SJSA1 (cell line): ENCODE results near the gene SENP6. TPM values are rescaled to one million over a fixed set of nuclear protein-coding genes. Genes with fewer than 3 reads are reported as not detected.
A peak's percentile ranks its signal among the peaks of the same experiment; 100 is the strongest.

Experiments
- DNase-seq, 2 experiments: peaks; one replicate each; pipeline ENCODE4 v3.0.0-alpha.2; 2015 to 2020; ENCODE audit warnings: low spot score in 2 of 2, low read depth in 1 of 2
- H3K27ac ChIP-seq: fragments of 250-450 bp; sonication (Bioruptor Pico); 2 replicates; pipeline ENCODE4 v1.5.1; 2020; ENCODE audit warnings: mild to moderate bottlenecking, moderate library complexity
- H3K27me3 ChIP-seq: fragments of 250-450 bp; sonication (Bioruptor Pico); replicated peaks from 2 replicates; pipeline ENCODE4 v1.5.1; 2020; ENCODE audit warnings: mild to moderate bottlenecking, moderate library complexity
- H3K36me3 ChIP-seq: fragments of 250-450 bp; sonication (Bioruptor Pico); 2 replicates; pipeline ENCODE4 v1.5.1; 2020; ENCODE audit warnings: mild to moderate bottlenecking
- H3K4me1 ChIP-seq: fragments of 250-450 bp; sonication (Bioruptor Pico); replicated peaks from 2 replicates; pipeline ENCODE4 v1.6.1; 2021; ENCODE audit warnings: mild to moderate bottlenecking
- H3K4me3 ChIP-seq: fragments of 250-450 bp; sonication (Bioruptor Pico); 2 replicates; pipeline ENCODE4 v1.5.1; 2020; ENCODE audit warnings: mild to moderate bottlenecking
- H3K9me3 ChIP-seq: fragments of 250-450 bp; sonication (Bioruptor Pico); replicated peaks from 2 replicates; pipeline ENCODE4 v1.5.1; 2020; ENCODE audit warnings: mild to moderate bottlenecking
- total RNA-seq: library from RNA; depleted of rRNA; stranded (reverse); fragments of >200 nt; shearing (Covaris generic); gene quantifications from 2 replicates; pipeline ENCODE4 v1.2.3, GENCODE V29; 2014; rRNA removed

Gene SENP6
- total RNA-seq, 1 experiment from 2014 or later: 67.7 TPM

DNA sequence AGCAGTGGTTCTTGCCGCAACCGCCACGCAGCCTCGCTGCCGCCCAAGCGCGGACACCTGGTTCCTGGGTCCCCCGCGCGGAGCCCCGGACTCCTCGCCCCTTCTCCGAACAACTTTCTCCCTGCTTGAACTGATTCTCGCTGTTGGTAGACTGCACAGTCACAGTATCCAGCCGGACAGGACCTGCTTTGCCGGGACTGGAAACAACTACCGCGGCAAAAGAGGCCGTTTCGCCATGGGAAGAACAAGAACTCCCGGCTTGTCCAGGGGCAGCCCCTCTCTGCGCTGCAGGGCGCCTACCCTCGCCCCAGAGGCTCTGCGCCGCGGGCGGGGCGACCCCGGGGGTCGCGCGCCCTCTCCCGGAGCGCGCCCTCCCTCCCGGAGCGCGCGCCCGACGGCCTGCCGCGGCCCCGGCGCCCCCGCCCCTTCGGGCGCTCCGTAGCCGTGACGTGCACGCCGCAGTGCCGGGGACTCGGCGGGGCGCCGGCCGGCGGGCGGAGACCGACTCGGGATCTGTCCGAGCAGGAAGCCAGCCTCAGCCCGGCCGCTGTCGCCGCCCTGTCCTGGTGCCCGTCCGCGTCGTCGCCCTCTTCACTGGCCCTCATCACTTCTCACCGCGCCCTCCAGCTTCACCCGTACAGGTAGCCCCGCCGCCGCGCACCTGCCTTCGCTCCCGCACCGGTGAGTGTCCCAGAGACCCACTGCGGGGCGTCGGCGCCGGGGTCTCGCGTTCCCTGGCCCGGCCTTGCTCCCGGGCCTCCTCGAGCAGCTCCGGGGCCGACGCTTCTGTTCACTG is 147.3 kb downstream of the SENP6 start, which contains the start of gene MYO6:
TSS of gene MYO6 (plus strand) at position 497 of the 796 bp plus-strand sequence. CDS start 68,309 bp downstream, outside the sequence.
- H3K36me3 ChIP-seq: peaks cover 8% of the 10 kb centered on the region
- H3K27me3 ChIP-seq: no peaks in the 10 kb centered on the region
- peak within 1 kb of the TSS; percentile 96 for H3K4me3 ChIP-seq
- DNase-seq: peak; percentile 60 to 67
- peaks cover 30% of the 10 kb centered on the region for H3K4me1 ChIP-seq
- peak within 1 kb of the TSS; percentile 70 for H3K27ac ChIP-seq
- no peaks in the 10 kb centered on the region for H3K9me3 ChIP-seq

DNA sequence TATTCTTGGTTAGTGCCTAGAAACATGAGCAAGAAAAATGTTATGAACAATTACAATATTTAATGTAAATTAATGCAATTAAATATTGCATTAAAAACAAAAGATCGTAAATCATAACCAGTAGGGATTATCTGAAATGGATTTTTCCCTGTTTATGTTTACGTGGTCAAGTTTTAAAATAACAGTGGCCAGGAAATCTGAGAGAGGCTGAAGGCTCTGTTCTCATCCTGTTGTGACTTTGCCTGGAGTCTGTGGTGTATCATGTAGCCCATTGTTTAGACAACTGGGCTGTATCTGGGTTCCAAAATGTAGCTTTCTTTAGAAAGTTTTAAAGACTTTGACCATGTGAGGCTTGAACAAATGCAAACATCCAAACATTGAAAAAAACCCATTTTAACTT is 149.8 kb downstream of the SENP6 start:
- no peaks in the 10 kb centered on the region for H3K9me3 ChIP-seq
- peak in 1 of 2 experiments; percentile 34 for DNase-seq
- no peak overlapping the region for H3K4me3 ChIP-seq
- peaks cover 34% of the 10 kb centered on the region for H3K4me1 ChIP-seq
- no peak overlapping the region for H3K27ac ChIP-seq
- H3K27me3 ChIP-seq: no peaks in the 10 kb centered on the region
- H3K36me3 ChIP-seq: peaks cover 8% of the 10 kb centered on the region

DNA sequence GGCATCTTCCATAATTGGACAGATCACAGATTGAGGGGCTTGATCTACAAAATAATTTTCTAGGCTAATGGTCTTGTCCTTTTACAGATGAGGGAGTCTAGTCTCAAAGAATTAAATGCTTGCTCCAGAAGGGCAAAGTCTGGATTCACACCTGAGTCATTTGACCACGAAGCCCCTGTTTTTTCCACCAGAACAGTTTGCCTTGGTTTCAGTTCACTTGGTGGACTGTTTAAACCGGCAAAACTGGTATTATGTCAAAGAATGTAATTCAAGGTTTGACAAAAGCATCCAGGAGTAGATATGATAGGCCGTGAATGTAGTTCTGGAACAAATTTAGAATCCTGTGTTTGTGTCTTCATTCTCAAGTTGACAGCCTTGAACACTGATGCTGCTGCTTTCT is 150.7 kb downstream of the SENP6 start:
- H3K27ac ChIP-seq: no peak overlapping the region
- H3K4me3 ChIP-seq: no peak overlapping the region
- peaks cover 34% of the 10 kb centered on the region for H3K4me1 ChIP-seq
- no peak for DNase-seq
- no peaks in the 10 kb centered on the region for H3K27me3 ChIP-seq
- peaks cover 8% of the 10 kb centered on the region for H3K36me3 ChIP-seq
- H3K9me3 ChIP-seq: no peaks in the 10 kb centered on the region

DNA sequence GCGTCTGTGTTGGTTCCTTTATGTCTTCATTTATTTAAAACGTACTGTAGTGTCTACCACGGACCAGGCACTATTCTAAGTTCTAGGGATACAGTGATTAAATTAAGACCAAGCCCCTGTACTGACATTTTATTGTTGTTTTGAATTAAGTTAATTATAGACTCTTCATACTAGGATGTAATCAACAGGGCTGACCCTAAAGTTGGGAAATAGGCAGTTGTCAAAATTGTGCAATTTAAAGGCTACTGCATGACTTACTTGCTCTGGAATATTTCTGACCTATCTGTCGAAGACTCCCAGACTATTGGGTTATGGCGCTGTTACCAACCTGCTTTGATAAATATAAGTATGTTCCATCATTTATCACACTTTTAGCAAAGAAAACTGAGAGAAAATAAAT is 154.0 kb downstream of the SENP6 start:
- DNase-seq: no peak
- Histone ChIP-seq H3K27ac (no peak overlapping the region), H3K36me3 (no peaks in the 10 kb centered on the region), H3K27me3 (no peaks in the 10 kb centered on the region), H3K4me3 (no peak overlapping the region), H3K9me3 (no peaks in the 10 kb centered on the region), H3K4me1 (peaks cover 20% of the 10 kb centered on the region)

DNA sequence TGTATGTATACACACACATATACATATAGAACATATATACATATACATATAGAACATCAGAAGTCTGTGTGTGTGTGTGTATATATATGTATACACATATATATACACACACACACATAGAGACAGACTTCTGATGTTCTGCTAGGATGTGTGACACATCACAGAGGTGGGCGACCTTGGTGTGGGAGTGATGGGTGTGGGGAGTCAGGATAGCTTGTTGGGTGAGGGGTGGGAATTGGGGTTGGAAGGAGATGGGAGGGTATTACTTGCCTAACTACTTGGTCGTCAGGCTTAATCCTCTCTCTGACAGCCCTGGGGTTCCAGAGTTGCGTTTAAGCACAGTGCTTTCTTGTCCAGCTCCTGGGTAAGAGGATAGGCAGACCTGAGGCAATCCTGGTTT is 155.6 kb downstream of the SENP6 start:
- Histone ChIP-seq H3K9me3 (no peaks in the 10 kb centered on the region), H3K27ac (no peak overlapping the region), H3K4me1 (peaks cover 14% of the 10 kb centered on the region), H3K36me3 (no peaks in the 10 kb centered on the region), H3K4me3 (no peak overlapping the region), H3K27me3 (no peaks in the 10 kb centered on the region)
- no peak for DNase-seq

DNA sequence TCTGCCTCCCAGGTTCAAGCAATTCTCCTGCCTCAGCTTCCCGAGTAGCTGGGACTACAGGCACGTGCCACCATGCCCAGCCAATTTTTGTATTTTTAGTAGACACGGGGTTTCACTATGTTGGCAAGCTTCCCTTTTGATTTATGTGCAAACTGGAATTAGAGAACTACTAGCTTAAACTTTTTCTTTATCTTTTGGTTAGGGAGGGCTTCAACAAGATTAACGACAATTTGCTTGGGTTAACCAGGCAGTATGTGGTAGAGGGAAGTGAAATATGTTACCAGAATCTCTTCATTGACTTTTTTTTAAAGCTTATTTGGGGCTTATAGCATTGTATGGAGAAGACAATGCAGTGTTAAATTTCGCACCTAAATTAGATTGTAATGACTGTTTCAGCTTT is 156.4 kb downstream of the SENP6 start:
- Histone ChIP-seq H3K36me3 (no peaks in the 10 kb centered on the region), H3K4me1 (peaks cover 10% of the 10 kb centered on the region), H3K27ac (no peak overlapping the region), H3K27me3 (no peaks in the 10 kb centered on the region), H3K4me3 (no peak overlapping the region), H3K9me3 (no peaks in the 10 kb centered on the region)
- no peak for DNase-seq

DNA sequence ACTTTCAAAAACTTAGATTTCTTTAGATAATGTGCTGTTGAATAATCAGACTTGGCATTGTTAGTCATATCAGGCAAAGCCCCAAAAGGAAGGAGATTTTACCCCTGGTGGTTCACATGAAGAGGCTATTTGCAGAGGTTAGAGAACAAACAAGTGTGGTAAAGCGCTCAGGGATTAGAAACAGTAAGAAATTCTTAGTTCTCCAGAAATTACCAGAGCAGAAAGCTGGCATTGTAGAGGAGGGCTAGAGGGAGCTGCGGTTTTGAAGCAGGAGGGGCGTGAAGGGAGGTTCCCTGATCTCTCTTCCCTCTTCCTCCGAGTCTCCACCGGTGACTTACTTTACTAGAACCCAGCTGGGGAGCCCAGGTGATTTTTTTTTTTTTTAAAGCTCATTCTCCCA is 157.5 kb downstream of the SENP6 start:
- H3K27me3 ChIP-seq: no peaks in the 10 kb centered on the region
- no peak overlapping the region for H3K4me3 ChIP-seq
- no peak overlapping the region for H3K27ac ChIP-seq
- DNase-seq: no peak
- peaks cover 1% of the 10 kb centered on the region for H3K4me1 ChIP-seq
- H3K9me3 ChIP-seq: no peaks in the 10 kb centered on the region
- no peaks in the 10 kb centered on the region for H3K36me3 ChIP-seq

DNA sequence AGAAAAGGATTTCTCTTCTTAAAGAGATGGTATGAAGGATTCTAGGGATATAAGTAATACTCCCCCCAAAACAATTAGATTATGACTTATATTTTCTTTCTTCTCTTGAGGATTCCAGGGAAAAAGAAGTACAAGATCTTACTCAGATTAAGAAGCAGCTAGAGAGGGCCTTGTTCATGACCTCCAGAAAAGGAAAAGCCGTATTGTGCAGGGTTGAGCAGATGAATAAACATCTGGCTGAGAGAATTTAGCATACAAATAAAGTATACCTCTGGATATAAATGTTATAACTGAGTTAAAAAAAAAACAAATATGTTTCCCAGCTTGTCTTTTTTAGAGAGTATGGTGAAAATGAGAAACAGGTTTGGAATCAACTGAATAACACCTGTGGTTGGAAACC is 158.6 kb downstream of the SENP6 start:
- H3K27ac ChIP-seq: no peak overlapping the region
- H3K36me3 ChIP-seq: no peaks in the 10 kb centered on the region
- DNase-seq: no peak
- no peak overlapping the region for H3K4me3 ChIP-seq
- no peaks in the 10 kb centered on the region; the same call in 1 of the 2 replicates for H3K4me1 ChIP-seq
- H3K27me3 ChIP-seq: no peaks in the 10 kb centered on the region
- H3K9me3 ChIP-seq: no peaks in the 10 kb centered on the region

DNA sequence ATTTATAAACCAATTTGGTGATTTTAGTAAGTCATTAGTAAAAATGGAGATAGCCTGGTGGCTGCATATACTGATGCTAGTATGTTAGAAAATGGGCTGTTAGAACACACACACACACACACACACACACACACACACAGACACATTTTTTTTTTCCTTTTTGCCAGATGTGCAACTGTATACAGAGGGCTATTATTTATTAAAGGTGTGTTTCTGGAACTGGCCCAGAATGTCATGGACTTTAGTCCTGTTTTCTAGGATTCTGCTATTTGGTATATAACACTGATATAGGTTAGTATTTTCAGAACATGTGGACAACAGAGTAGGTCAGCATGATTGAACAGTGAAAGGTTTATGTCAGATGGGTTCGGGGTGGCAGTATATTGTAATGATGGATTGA is 159.8 kb downstream of the SENP6 start:
- no peak overlapping the region for H3K27ac ChIP-seq
- DNase-seq: no peak
- H3K4me1 ChIP-seq: no peaks in the 10 kb centered on the region; the same call in 1 of the 2 replicates
- no peak overlapping the region for H3K4me3 ChIP-seq
- H3K27me3 ChIP-seq: no peaks in the 10 kb centered on the region
- H3K9me3 ChIP-seq: no peaks in the 10 kb centered on the region
- H3K36me3 ChIP-seq: no peaks in the 10 kb centered on the region

DNA sequence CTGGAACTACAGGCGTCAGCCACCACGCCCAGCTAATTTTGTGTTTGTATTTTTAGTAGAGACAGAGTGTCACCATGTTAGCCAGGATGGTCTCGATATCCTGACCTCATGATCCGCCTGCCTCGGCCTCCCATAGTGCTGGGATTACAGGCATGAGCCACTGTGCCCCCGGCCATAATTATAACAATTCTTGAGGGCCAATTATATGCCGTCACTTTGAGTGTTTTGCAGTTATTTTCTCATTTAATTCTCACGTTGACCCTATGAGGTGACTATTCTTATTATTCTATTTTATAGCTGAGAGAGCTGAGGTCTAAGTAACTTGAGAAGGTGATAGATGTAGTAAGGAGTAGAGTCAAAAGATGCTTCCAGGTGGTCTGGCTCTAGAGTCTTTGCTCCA is 160.4 kb downstream of the SENP6 start:
- Histone ChIP-seq H3K4me1 (no peaks in the 10 kb centered on the region; the same call in 1 of the 2 replicates), H3K9me3 (no peaks in the 10 kb centered on the region), H3K27me3 (no peaks in the 10 kb centered on the region), H3K4me3 (no peak overlapping the region), H3K36me3 (no peaks in the 10 kb centered on the region), H3K27ac (no peak overlapping the region)
- DNase-seq: no peak

DNA sequence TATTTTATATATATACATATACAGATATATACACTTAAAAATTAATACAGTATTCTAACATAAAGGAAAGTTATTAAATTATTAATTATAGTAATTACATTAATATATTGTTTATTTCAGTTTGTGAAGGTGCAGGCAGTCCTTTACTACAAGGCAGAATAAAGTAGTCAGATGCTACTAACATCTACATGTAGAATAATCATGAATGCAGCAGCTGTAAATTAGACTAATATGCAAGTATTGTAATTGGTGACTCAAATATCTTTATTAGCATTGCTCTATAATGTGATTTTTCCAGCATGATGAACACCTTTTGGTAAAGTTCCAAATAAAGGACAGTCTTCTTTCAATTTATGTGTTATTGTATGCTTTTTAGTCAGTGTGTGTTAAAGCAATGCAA is 164.7 kb downstream of the SENP6 start:
- H3K36me3 ChIP-seq: no peaks in the 10 kb centered on the region
- H3K4me3 ChIP-seq: no peak overlapping the region
- H3K27ac ChIP-seq: no peak overlapping the region
- no peaks in the 10 kb centered on the region for H3K4me1 ChIP-seq
- no peaks in the 10 kb centered on the region for H3K9me3 ChIP-seq
- no peak for DNase-seq
- no peaks in the 10 kb centered on the region for H3K27me3 ChIP-seq

Other genes starting within 250 kb of the SENP6 start
- gene FILIP1, start 108.1 kb upstream of the SENP6 start, total RNA-seq: 2.4 and 4.1 TPM in 2 replicates
- gene MYO6, start 147.4 kb downstream of the SENP6 start, total RNA-seq: 6.4 and 6.7 TPM in 2 replicates